NCI-H748 (cell line): ENCODE results near the gene MOCOS.
"Not testable (repeated sequence)": the region's sequence is repeated elsewhere in the genome, so short reads cannot be mapped to it uniquely, and the experiment has no call there.

ENCODE experiments used
- DNase-seq: peaks from one replicate; lab custom pipeline; 2025; ENCODE audit not compliant: unreplicated experiment; lab: John Stamatoyannopoulos, UW

MOCOS gene

DNA sequence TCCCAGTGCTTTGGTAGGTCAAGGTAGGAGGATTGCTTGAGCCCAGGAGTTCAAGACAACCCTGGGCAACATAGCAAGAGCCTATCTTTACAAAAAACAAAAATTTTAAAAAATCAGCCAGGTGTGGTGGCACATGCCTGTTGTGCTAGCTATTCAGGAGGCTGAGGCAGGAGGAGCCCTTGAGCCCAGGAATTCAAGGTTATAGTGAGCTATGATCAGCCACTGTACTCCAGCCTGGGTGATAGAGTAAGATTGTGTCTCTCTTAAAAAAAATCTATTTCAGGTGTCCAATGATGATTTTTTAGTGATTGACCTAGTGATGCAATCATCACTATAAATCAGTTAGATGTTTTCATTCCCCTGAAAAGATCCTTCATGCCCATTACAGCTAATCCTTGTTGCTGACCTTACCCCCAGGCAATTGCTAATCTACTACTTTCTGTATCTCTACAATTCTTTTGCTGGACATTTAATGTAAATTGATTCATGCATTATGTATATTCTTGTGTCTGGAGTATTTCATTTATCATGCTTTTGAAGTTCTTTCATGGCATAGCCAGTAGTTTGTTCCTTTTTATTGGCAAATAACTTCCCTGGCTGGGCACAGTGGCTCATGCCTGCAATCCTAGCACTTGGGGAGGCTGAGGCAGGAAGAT, 10.3 kb downstream of the MOCOS start:
- no peak for DNase-seq

DNA sequence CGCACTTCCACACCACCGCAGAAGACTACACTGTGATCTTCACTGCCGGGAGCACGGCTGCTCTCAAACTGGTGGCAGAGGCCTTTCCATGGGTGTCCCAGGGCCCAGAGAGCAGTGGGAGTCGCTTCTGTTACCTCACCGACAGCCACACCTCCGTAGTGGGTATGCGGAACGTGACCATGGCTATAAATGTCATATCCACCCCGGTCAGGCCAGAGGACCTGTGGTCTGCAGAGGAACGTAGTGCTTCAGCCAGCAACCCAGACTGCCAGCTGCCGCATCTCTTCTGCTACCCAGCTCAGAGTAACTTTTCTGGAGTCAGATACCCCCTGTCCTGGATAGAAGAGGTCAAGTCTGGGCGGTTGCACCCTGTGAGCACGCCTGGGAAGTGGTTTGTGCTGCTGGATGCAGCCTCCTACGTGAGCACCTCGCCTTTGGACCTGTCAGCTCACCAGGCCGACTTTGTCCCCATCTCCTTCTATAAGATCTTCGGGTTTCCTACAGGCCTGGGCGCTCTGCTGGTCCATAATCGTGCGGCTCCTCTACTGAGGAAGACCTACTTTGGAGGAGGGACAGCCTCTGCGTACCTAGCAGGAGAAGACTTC, 12.5 kb downstream of the MOCOS start:
- DNase-seq = no peak

DNA sequence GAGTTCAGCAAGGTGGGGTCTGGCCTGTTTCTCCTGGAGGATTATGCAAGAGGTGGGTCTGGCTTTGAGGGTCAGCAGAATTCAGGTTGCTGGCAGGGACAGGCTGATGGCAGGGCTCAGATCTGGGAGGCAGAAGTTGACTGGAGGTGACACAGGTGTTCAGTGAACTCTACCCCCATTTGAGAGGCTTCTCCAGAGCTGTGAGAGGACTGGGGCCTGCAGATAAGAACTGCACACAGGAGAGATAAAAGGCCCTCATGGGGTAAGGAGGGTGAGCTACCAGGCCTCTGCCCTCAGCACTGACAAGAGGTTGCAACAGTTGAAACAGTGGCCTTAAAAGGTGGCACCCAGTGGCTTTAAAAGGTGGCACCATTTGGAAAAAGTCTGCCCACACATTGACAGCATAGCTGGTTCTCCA, 13.1 kb downstream of the MOCOS start:
- no peak for DNase-seq

DNA sequence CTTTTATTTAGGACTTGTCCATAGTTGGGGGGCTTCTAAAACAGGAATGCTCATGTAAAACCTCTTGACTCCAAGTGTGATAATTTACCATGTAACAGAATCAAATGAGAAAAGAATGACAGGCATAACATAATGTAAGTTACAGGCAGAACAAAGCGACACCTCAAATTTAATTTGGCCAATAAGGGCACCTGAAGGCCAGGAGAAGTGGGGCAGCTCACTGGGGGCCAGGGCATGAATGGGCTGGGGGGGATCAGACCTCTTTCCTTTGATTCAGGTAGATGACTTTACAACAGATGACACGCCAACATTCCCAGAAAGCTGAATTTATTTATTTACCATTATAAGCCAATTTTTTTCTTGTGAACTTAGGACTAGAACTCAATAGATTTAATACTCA, 14.5 kb downstream of the MOCOS start:
- DNase-seq = no peak

DNA sequence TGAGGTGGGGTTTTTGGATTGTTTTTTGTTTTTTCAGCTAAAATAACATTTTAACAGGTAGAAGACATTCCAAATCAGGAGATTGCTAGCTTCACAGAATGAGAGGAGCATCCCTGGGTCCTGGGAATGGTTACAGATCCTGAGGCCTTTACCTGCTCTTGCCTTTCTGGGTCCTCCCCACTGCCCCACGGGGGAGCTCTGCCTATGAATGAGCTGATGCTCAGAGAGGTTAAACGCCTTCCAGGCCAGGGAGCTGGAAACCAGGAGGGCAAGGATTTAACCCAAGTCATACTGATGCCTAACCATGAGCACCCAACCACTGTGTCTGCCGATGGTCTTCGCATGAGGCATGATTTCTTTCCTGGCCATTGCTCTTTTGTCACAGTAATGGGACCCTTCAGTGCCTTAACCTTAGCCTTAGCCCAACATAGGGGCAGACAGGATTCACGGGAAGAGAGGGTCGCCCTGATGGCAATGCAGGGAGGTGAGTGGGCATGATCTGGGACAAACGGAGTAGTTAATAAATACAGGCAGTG, 16.1 kb downstream of the MOCOS start:
- no peak for DNase-seq

DNA sequence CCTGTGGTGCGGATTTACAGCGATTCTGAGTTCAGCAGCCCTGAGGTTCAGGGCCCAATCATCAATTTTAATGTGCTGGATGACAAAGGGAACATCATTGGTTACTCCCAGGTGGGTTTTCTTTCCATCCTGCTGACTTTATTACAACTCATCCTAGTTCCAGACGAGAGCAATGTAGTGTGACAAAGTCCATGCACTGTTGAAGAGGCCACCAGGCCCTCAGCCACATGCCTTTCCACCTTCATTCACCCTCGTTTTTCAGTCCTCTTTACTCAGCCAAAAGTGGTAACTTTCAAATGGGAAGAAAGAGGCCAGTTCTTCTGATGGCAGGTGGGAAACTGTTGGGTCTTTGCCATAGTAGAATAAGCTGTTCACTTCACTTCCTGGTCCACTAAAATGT, 17.9 kb downstream of the MOCOS start:
- no peak for DNase-seq

DNA sequence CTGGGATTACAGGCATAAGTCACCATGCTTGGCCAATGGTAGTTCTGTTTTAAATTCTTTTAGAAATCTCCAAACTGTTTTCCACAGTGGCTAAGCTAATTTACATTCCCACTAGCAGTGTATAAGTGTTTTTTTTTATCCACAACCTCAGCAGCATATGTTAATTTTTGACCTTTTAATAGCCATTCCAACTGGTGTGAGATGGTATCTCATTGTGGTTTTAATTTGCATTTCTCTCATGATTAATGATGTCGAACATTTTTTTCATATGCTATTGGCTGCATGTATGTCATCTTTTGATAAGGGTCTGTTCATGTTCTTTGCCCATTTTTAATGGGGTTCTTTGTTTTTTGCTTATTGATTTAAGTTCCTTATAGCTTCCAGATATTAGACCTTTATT, 20.0 kb downstream of the MOCOS start:
- no peak for DNase-seq

DNA sequence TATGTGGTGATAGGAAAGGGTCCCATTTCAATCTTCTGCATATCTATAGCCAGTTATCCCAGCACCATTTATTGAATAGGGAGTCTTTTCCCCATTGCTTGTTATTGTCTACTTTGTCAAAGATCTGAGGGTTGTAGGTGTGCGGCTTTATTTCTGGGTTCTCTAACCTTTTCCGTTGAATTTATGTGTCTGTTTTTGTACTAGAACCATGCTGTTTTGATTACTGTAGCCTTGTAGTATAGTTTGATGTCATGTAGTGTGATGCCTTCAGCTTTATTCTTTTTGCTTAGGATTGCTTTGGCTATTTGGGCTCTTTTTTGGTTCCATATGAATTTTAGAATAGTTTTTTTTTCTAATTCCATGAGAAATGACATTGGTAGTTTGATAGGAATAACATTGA, 20.7 kb downstream of the MOCOS start:
- DNase-seq = not testable (repeated sequence)

DNA sequence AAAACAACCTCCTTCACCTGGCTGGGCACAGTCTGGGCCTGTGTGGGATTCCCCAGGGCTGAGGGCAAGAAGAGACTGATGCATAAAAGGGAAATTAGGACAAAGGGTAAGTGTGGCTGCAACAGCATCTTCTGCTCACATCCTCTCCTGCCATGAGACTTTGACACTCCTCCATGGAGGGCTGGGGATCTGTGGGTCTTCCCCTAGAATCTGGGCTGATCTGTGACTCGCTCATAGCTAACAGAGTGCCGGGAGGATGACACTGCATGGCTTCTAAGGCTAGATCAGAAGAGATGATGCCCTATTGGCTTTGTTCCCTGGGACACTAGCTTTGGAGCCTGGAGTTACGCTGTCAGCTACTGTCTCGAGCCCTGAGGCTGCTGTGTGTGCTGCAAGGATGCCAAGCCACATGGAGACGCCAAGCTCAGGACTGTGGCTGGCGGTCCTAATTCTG, 24.3 kb downstream of the MOCOS start:
- DNase-seq = no peak

DNA sequence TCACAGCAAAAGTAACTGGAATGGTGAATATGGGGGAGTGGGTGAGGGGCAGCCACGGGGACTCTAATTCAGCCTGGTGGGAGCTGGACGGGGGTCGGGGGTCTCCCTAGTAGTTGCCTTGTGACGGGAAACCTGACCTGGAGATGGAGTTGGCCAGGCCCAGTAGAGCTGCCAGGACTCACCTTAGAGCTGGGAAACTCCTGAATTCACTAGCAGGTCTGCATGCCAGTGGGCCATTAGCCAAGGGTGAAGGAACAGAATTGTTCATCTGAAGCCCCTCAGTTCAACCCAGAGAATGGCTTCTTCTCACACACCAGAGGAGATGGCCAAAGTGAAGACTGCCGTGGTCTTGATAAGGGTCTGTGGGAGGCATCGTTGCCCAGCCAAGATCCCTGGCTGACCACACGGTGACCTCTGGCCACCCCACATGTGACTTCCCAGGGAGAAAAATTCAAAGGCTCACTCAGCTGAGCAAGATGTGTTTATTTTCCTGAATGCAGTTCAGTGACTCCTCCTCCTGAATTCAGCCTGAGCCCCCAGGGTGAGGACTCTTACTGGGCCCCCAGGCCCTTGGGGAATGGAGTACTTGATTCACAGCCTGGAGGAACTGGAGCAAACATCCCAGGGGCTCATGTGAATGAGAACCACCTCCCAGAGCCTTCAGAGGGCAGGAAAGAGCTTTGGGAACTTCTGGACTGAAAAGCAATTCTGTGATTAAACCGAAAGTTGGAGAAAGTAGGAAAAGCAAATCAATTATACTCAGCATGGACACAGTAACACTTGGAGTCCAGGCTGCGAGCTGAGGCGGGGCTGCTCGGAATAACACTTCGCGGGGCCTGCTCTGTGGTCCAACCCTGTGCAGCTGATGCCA, 25.2 kb downstream of the MOCOS start:
- no peak for DNase-seq

DNA sequence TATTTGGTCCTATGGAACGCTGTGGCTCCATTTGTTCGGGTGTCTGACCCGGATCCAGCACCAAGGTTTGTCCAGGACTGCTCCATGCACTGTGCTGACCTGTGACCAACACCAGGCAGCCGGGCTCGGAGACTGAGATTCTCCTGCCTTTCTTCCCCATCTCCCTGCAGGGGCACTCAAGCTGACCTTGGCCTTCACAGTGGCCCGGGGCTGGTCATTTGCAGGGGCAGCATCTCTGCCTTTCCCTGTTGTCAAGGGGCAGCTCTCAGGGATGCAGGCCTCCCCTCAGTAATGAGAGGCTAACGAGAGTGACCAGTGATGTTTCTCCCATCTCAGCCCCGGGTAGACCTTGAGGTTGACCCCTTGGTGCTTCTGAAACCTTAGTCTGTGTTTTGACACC, 27.5 kb downstream of the MOCOS start:
- DNase-seq = no peak

DNA sequence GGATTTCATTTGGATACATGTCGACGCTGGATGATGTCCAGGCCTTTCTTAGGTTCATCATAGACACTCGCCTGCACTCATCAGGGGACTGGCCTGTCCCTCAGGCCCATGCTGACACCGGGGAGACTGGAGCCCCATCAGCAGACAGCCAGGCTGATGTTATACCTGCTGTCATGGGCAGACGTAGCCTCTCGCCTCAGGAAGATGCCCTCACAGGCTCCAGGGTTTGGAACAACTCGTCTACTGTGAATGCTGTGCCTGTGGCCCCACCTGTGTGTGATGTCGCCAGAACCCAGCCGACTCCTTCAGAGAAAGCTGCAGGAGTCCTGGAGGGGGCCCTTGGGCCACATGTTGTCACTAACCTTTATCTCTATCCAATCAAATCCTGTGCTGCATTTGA, 28.3 kb downstream of the MOCOS start:
- DNase-seq = no peak

DNA sequence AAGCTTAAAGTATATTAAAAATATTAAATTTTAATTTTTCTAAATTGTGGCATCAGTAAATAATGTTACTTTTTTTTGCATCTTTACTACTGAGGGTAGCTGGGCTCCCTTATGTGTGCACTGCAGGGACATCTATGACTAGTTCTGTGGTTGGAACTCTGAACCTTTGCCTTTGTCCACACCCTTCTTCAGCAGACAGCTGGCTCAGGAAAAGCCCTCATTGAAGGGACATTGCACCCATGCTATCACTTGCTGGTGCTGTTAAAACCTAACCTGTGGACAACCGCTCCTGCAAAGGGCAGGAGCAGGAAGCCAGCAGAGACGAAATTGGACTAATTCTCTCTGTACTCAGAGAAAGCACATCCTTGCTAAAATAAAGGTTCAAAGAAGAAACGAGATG, 30.1 kb downstream of the MOCOS start:
- no peak for DNase-seq

DNA sequence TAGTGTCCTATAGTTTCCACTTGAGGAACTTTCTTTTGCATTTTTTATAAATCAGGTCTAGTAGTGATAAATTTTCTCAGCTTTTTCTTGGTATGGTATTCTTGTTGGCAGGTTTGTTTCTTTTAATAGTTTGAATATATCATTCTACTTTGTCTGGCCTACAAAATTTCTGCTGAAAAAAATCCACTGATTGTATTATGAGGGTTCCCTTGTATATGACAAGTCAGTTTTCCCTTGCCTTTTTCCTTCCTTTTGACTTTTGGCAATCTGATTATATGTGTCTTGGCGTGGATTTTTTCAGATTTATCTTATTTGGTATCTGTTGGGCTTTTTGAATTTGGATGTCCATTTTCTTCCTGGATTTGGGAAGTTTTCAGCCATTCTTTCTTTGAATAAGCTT, 41.9 kb downstream of the MOCOS start:
- DNase-seq = no peak

DNA sequence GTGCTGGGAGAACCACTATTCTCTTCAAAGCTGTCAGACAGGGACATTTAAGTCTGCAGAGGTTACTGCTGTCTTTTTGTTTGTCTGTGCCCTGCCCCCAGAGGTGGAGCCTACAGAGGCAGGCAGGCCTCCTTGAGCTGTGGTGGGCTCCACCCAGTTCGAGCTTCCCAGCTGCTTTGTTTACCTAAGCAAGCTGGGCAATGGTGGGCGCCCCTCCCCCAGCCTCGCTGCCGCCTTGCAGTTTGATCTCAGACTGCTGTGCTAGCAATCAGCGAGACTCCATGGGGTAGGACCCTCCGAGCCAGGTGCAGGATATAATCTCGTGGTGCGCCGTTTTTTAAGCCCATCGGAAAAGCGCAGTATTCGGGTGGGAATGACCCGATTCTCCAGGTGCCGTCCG, 53.2 kb downstream of the MOCOS start:
- DNase-seq = not testable (repeated sequence)

DNA sequence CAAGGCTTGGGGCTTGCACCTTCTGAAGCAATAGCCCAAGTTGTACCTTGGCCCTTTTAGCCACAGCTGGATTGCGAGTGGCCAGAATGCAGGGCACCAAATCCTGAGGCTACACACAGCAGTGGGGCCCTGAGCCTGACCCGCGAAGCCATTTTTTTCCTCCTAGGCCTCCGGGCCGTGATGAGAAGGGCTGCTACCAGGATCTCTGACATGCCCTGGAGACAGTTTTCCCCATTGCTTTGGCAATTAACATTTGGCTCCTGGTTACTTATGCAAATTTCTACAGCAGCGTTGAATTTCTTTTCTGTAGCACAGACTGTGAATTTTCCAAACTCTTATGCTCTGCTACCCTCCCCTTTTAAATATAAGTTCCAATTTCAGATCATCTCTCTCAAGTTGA, 54.5 kb downstream of the MOCOS start:
- no peak for DNase-seq

DNA sequence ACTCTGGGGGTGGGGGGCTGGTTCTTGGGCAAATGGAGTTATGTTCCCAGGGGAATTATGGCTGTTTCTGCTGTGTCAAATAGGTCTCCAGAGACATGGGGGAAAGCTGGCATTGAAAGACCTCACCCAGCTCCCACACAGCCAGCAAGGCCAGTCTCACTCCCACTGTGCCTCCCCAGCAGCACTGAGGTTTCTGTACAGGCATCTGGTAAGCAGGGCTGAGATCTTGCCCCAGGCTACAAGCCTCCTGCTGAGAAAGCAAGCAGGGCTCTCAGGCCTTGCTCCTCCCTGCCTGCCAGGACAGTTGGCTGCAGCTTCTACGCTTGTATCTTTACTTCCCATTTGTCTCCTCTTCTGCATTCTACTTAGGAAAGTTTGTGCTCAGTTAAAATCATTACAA, 59.7 kb downstream of the MOCOS start:
- no peak for DNase-seq

DNA sequence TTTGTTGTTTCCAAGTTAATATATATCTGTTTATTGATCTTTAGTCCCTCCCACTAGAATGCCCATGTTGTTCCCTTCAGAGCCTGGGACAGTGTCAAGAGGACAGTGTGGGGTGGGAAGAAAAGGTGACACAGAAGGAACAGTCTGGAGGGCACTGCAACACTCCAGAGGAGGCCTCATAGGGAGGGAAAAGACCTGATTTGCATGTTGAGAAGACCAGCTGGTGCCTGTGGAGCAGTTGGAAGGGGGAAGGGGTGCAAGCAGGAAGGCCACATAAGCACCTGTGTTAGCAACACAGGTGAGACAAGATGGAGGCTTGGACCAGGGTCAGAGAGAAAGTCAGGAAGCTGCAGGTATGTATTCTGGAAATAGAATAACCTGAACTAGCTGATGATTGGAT, 62.1 kb downstream of the MOCOS start:
- DNase-seq = no peak

DNA sequence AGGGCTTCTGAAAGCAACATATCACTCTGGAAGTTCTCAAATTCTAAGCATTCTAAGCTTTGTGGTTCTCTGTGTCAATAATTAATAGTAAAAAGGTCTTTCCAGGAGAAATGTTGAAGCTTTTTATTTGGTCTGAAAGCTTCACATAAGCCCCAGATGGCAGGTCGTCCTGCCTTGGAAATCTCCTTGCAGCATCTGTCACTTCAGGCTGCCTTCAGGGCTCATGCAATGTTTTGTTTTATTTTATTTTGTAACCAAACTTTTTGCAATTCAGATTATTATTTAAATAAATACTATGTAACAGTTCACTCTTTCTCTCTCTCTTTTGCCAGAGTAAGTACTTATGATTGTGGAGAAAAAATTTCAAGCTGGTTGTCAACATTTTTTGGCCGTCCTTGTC, 63.5 kb downstream of the MOCOS start:
- no peak for DNase-seq

DNA sequence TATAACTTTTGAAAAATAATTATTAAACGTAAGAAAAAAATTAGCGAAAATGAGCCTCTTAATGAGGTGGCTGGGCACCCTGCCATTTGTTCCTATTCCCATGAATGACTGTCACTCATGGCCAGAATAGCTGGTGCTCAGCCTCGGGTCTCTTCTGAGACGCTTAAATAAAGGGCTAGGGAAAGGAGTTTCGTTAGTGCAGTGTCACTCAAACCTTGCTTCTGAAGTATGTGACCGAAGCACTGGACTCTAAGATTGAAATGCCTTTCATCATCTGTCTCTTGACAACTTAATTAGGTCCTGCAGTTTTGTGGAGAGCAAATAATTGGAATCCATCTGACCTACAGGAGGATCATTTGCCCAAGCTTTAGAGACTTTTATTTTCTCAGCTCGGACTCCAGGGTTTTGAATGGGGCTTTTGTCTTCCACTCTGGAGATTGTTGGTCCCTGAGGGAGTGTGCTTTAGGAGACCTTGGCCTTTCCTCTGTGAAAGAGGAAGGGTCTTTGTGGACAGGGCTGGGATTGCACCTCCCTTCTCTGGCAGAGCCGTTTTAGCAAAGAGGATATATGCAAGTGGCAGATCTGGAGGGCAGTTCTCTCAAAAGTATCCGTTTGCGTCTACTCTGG, 67.9 kb downstream of the MOCOS start:
- no peak for DNase-seq

DNA sequence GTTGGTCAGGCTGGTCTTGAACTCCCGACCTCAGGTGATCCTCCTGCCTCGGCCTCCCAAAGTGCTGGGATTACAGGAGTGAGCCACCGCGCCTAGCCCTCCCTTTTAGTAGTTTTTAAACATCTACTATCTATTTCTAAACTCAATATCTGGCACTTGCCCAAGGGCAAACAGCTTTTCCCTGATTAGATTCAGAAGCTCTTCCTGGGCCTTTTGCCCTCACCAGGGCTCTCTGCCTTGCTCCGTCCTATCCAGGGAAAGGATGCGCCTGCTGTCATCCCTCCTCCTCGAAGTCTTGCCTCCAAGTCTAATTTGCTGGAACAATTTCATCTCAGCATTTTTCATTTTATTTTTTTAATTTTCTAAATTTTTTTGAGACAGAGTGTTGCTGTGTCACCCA, 68.8 kb downstream of the MOCOS start:
- no peak for DNase-seq
